CD4-positive, alpha-beta T cell treated with Interleukin-6 for 4 hours (primary cell): Measurements from ENCODE around the gene SOD1.
A peak's percentile ranks its signal among the peaks of the same experiment; 100 is the strongest.
"Not testable (repeated sequence)": the region's sequence is repeated elsewhere in the genome, so short reads cannot be mapped to it uniquely, and the experiment has no call there.

Source experiments
- DNase-seq: peaks from one replicate; pipeline ENCODE4 v3.0.0-alpha.2; 2020; ENCODE audit warnings: mixed read lengths

The SOD1 gene

DNA sequence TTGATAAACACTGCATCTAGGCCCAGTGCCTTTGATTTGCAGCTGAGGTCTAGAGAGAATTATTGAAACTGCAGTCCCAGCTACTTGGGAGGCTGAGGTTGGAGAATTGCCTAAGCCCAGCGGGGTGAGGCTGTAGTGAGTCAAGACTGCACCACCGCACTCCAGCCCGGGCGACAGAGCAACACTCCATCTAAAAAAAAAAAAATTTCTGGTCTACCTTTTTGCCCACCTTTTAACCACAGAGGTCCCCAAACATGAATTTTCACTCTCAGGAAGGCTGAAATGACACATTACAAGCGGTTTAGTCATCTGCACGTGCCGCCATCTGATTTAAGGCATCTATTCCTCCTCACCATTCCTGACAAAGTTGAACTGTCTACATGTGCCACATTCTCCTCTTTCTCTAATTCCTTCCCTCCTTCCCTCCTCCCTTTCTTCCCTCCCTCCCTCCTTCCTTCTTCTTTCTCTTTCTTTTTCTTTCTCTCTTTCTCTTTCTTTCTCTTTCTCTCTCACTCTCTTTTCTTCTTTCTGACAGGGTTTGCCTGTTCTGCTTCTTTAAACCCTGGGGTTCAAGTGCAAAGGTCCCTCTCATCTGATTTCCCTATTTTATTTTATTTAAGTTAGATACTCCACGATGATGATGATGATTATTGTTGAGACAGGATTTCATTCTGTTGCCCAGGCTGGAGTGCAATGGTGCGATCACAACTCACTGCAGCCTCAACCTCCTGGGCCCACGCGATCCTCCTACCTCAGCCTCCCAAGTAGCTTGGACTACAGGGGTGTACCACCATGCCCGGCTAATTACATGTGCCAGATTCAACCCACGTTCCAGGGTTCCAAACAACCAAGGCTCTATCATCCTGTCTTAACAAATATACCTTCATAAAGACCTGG is 3.0 kb upstream of the SOD1 start:
- DNase-seq, result peak; percentile 46

- no peak for DNase-seq
Observed at GRCh38 chr21:31658053-31658452, 1.4 kb upstream of the SOD1 start.

GRCh38 chr21:31659286-31659535 is 282 bp upstream of the SOD1 start:
- DNase-seq, result no peak

- DNase-seq, result no peak
Observed at GRCh38 chr21:31660259-31660565, 719 bp downstream of the SOD1 start.

- no peak for DNase-seq
Observed at GRCh38 chr21:31660591-31660990, 1.1 kb downstream of the SOD1 start.

DNA sequence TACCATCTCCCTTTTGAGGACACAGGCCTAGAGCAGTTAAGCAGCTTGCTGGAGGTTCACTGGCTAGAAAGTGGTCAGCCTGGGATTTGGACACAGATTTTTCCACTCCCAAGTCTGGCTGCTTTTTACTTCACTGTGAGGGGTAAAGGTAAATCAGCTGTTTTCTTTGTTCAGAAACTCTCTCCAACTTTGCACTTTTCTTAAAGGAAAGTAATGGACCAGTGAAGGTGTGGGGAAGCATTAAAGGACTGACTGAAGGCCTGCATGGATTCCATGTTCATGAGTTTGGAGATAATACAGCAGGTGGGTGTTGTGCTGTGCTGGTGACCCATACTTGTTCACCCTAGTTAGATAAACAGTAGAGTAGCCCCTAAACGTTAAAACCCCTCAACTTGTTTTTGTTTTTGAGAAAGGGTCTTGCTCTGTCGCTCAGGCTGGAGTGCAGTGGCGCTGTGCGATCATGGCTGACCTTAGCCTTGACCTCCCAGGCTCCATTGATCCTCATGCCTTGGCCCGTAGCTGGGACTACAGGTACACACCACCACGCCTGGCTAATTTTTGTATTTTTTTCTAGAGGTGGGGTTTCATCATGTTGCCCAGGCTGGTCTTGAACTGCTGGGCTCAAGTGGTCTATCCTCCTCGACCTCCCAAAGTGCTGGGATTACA is 4.2 kb downstream of the SOD1 start:
- DNase-seq, result no peak

DNA sequence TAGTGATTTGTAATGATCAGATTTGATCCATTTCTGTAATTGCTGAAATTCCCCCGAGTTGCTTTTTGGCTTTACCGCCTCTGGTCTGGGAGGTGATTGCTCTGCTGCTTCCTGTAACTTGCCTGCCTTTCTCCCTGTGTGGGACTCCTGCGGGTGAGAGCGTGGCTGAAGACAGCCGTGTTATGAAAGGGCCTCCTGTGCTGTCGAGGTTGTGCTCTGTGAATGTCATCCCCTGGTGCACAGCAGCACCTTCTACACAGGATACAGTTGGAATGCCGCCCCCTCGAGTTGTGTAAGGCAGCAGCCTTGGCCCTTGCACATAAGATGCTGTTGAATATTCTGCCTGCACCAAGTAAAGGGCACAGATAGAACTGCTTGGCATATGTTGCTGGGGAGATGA is 5.9 kb downstream of the SOD1 start:
- peak; percentile 35 for DNase-seq

- DNase-seq, result not testable (repeated sequence)
Observed at GRCh38 chr21:31665869-31666268, 6.4 kb downstream of the SOD1 start.

- no peak for DNase-seq
Observed at GRCh38 chr21:31666445-31667010, 7.0 kb downstream of the SOD1 start.

DNA sequence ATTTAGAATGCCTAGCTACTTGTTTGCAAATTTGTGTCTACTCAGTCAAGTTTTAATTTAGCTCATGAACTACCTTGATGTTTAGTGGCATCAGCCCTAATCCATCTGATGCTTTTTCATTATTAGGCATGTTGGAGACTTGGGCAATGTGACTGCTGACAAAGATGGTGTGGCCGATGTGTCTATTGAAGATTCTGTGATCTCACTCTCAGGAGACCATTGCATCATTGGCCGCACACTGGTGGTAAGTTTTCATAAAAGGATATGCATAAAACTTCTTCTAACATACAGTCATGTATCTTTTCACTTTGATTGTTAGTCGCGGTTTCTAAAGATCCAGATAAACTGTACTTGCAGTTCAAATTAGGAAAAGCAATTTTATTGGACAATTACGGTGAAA is 7.6 kb downstream of the SOD1 start:
- no peak for DNase-seq

DNA sequence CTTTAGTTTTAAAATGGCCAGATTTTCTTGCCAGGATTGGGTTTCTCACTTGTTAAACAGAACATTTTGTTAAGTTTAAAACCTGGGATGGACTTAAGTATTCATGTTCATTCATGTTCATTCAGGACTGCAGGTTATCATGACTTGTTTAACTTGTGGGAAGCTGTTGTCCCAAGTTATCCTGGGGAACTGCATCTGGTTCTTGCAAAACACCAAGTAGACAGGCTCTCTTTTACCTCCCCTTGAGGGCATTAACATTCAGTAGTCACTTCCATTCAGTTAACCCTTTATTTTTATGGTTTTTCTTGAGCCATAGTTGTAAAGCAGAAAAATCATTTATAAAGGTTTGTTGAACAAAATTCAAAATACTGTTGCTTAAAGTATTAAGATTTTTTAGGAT is 8.1 kb downstream of the SOD1 start:
- DNase-seq, result no peak

GRCh38 chr21:31668651-31669491 is 9.4 kb downstream of the SOD1 start:
- no peak for DNase-seq

GRCh38 chr21:31670070-31670469 is 10.6 kb downstream of the SOD1 start:
- DNase-seq, result no peak

DNA sequence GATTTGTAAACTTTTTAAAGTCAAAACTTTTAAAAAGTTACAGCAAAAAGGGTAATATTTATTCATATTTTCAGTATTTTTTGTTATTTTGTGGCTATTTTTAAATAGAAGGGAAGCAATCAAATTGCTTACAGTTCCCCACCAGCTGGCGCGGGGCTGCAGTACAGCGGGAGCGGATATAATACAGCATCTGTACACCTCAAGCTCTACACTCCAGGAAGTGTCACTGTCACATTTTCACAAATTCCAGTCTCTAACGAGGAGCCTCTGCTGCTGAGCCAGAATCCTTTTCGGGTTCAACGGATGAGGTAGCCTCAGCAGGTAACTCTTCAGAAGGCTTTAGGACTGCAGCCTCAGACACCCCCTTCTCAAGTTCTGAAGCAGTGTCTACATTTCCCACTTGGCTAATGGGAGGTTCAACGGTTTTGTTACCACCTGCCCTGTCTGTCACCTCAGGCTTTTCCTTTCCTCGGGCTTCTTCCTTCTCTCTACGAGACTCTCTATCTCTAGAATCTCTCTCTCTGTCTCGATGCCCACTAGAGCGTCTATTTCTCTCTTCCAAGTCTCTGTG is 11.7 kb downstream of the SOD1 start:
- DNase-seq, result no peak

DNA sequence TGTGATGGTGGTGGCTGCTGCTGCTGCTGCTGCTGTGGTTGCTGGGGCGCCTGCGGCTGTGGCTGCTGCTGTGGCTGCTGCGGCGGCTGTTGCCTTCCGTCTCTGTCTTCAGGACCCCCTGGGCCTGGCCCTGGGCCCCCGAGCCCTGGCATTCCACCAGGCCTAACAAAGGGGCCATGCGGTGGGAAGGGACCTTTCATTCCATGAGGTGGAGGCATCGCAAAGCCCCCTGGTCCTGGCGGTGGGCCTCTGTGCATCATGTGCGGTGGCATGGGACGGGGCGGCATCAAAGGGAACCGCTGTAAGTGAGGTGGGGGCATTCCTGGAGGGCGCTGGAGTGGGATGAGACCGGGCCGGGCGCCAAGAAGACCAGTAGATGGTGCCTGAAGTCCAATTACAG is 12.4 kb downstream of the SOD1 start:
- no peak for DNase-seq

DNA sequence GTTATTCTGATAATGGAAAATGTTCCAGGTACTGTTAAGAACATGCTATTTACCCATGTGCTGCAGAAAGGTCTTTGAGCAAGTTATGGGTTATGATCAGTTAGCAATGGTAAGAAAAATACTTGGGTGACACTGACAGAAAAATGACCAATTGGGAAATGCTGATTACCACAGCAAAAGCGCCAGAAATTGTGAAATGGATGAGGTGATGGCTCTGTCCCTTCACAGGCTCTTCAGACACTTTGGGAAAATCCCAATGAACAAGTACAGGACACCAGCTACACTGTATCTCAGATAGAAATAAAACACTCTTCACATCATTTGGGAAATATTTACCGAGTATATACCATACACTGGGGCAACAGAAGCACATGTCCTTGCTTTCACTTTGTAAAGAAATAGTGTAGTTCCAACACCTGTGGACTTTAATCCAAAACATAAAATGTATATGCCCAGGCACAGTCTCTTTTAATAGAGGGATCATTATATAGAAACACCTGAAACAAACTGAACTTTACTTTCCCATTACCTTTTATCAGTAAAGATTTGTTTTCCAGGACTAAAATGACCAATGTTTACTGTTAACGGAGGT is 13.9 kb downstream of the SOD1 start:
- DNase-seq, result no peak

GRCh38 chr21:31675318-31675717 is 15.8 kb downstream of the SOD1 start:
- DNase-seq, result no peak

GRCh38 chr21:31675960-31676359 is 16.5 kb downstream of the SOD1 start:
- no peak for DNase-seq

DNA sequence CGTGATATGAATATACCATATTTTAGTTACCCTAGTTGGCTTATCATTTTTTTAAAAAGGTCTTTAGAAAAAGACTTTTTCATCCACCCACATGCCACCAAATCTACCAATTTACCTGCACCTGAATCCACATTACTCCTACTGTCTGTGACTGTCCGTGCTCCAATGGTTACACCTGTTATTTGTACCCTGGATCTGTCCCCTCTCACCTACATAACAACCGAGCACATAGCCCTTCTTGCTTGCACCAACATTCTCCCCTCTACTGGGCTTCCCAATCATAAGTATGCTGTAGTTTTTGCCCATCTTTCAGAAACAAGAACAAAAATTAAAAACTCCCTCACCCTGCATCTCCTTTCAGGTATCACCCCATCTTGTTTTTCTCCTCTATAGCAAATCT is 17.6 kb downstream of the SOD1 start:
- DNase-seq, result no peak

- DNase-seq, result no peak
Observed at GRCh38 chr21:31678478-31678877, 19.0 kb downstream of the SOD1 start.

GRCh38 chr21:31682620-31683019 is 23.1 kb downstream of the SOD1 start:
- no peak for DNase-seq

DNA sequence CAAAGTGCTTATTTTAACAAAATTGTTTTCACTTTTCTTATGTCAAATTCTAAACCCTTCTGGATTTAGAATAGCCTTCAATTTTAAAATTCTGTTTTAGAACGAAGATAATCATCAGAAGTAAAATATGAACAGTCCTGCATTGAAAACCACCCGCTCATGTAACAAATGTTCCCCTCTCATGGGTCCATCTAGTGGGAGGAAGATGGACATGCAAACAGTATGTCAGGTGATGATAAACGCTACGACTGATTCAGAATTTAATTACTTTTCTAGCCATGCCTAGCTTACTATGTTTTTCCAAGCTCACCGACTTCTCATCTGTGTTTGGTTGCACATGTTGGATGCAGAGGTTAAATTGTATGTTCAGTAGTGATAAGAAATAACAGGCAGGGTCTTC is 23.5 kb downstream of the SOD1 start:
- no peak for DNase-seq

DNA sequence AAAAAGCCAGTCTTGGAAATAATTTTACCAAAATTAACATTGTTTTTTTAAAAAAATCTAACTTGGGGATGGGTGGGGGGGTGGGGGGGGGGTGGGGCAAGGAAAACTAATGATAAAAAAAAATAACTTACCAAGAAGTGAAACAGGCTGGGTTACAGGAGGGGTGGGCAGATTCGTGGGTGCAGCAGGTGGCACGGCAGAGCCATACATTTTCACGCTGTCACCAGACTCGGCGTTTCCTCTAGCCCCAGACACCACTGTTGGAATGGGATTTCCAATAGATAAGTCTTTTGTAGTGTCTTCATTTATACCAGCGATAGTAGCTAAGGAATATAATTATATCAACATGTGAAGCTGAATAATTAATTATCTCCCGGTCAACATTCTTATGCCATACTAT is 25.4 kb downstream of the SOD1 start:
- DNase-seq, result no peak
